Endothelial cell of hepatic sinusoid (primary cell): ENCODE data around the gene MECP2.

ENCODE experiments used
- in situ Hi-C: cut with HindIII; loops from 2 replicates; pipeline ENCODE4 v1.10.0; 2017; ENCODE audit warnings: low sequenced_read_pairs

Gene MECP2

DNA sequence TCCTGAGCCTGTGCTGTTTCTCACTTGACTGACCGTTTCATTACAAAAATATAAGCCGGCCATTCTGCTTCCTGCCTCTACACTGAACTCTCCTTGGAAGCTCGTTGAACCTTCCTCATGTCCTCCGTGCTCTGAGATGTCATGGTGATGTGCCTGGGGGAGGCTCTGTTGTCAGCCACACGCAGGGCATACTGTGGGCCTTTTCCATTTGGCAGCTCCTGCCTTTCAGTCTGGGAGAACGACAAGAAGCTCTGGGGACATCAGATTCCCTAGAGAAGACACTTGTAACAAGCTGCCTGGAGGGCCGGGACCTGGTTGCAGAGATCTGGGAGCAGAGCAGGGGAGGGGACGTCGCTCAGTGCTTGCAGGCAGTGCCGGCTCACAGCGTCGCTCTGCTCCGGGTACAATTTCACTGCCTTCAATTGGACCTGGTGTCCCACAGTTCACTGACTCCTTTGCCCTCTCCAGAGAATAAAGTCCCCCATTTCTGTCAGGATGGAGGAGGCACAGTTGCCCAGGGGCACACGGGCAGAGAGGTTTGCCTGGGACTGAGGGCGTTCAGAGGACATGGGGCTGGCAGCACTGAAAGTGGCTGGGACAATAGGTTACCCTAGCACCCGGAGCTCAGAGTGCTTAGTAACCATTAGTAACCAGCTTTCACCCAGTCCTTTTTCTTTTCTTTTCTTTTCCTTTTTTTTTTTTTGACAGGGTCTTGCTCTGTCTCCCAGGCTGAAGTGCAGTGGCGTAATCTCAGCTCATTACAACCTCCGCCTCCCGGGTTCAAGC is 19.1 kb upstream of the MECP2 start:
- in situ Hi-C loops: no loop called here

DNA sequence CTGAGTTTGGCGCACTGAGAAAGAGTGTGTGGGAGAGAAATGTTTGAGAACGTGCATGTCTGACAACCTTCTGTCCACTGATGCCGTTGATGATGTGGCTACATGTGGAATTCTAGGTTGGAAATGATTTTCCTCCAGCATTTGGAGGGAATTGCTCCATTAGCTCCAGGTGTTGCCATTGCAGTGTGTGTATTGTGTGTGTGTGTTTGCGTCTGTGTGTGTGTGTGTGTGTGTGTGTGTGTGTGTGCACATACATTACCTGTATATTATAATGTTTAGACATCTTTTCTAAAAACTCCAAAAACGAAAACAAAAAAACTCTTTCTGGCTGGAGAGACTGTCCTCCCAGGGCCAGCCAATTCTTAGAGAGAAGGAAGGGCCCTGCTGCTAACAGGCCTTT is 18.2 kb upstream of the MECP2 start:
- in situ Hi-C loops: no loop called here

- in situ Hi-C loops: no loop called here
Measured at GRCh38 chrX:154115071-154115470, 17.6 kb upstream of the MECP2 start.

DNA sequence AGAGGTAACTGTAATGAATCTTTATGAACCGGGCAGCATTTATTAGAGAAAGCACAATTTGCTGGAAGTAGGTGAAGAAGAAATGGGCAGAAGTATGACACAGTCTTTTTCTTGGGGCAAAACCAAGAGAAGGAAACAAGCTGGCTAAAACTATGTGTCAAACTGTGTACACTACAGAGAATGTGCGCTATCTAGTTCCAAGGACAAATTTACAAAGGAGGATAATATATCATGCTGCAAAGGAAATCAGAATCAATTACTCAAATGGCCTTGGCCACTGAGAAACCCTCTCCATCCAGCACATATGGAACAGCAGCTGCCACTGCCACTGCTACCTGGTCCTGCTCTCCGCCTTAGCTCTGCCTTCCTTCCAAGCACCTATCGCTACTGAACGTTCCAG is 17.1 kb upstream of the MECP2 start:
- in situ Hi-C loops: no loop called here

DNA sequence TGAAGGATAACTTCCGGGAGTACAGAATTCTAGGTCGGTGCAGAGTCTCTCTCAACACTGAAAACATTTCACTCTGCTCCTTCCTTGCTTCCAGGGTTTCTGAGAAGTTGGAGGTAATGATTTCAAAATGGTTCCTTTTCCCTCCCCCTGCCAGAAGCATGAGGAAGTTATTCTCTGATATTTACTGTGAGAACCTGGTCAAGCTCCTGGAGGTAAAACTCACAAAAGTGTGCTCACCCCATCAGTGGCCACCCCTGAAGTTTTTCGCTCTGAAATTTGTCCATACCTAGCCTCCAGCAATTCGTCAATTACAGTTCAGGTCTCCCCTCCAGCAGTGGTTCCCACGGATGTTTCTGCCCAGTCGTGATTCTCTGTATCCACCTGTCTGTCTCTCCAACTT is 16.2 kb upstream of the MECP2 start:
- in situ Hi-C loops: no loop called here

DNA sequence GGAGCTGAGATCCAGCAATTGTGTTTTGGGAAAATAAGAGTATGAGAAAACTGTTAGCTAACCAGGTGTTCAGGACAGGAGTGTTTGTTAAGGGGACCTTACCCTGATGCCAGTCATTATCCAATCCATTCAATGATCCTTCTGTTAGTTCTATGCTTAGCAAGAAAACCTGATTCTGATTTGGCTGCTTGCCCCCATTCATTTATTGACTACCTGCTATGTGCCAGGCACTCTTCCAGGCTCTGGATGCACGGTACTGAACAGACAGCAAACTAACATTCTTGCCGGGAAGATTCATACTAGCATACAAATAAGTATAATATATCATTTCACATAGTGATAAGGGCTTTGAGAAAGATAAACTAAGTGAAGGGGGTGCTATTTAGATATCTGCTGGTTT is 1.0 kb upstream of the MECP2 start:
- in situ Hi-C loops: loop anchor here (10.0 kb wide), 1 partner anchor 326 kb away; the partner anchor contains the start of gene ATP6AP1

- in situ Hi-C loops: loop anchor here (10.0 kb wide), 1 partner anchor 328 kb away; the partner anchor contains the start of gene ATP6AP1
Measured at GRCh38 chrX:154097003-154097588, 421 bp downstream of the MECP2 start.

GRCh38 chrX:154096140-154097002 is 1.1 kb downstream of the MECP2 start:
- in situ Hi-C loops: loop anchor here (10.0 kb wide), 1 partner anchor 328 kb away; the partner anchor contains the start of gene ATP6AP1

- in situ Hi-C loops: loop anchor here (10.0 kb wide), 1 partner anchor 330 kb away; the partner anchor contains the start of gene ATP6AP1
Measured at GRCh38 chrX:154094833-154095232, 2.7 kb downstream of the MECP2 start.

DNA sequence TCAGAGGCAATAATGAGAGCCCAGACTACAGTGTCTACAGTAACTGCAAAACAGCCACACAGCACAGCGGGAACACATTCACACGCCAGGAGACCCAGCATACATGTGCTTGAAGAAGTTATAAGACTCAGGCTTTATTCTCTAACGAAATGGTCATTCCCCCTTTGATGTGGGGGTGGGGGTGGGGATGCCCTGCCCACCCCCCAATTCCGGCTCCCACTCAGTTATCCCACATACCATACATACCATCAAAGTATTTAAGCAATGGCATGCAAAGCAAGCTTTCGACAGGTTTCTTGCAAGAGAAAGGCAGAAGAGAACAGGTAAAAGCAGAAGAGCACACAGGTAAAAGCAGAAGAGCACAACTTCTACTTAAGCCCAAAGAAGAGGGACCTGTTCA is 3.6 kb downstream of the MECP2 start:
- in situ Hi-C loops: loop anchor here (10.0 kb wide), 1 partner anchor 331 kb away; the partner anchor contains the start of gene ATP6AP1

GRCh38 chrX:154092371-154092770 is 5.1 kb downstream of the MECP2 start:
- in situ Hi-C loops: loop anchor here (10.0 kb wide), 1 partner anchor 332 kb away; the partner anchor contains the start of gene ATP6AP1

- in situ Hi-C loops: loop anchor here (10.0 kb wide), 1 partner anchor 333 kb away; the partner anchor contains the start of gene ATP6AP1
Measured at GRCh38 chrX:154091678-154092077, 5.8 kb downstream of the MECP2 start.

GRCh38 chrX:154090731-154091130 is 6.8 kb downstream of the MECP2 start:
- in situ Hi-C loops: loop anchor here (10.0 kb wide), 1 partner anchor 334 kb away; the partner anchor contains the start of gene ATP6AP1

- in situ Hi-C loops: no loop called here
Measured at GRCh38 chrX:154084449-154085300, 12.8 kb downstream of the MECP2 start.

- in situ Hi-C loops: no loop called here
Measured at GRCh38 chrX:154083126-154083517, 14.4 kb downstream of the MECP2 start.

DNA sequence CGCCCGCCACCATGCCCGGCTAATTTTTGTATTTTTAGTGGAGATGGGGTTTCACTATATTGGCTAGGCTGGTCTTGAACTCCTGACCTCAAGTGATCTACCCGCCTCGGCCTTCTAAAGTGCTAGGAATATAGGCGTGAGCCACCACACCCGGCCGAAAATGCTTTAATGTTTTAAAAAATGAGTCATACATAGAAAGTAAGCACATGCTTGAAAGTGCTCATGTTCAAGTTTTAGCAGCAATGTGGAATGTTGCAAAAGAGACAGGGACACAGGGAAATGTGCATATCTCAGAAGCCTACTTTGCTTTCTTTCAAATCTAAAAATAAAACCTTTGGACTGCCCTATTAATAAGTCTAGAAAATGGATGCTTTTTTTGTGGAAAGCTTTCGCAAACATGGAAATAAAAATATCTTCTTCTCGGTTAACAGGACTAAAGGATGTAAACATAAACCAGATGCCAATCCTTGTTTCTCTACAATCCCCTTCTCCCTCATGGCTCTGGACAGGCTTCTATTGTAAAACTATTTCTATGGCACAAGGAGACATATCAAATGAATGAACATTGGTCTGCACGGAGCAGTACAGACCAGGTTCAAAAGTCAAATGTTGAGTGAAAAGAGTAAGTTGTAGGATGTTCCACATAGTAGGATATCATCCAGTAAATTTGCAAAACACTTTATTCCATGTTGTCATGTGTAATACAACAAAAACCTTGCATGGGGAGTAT is 15.0 kb downstream of the MECP2 start:
- in situ Hi-C loops: no loop called here

DNA sequence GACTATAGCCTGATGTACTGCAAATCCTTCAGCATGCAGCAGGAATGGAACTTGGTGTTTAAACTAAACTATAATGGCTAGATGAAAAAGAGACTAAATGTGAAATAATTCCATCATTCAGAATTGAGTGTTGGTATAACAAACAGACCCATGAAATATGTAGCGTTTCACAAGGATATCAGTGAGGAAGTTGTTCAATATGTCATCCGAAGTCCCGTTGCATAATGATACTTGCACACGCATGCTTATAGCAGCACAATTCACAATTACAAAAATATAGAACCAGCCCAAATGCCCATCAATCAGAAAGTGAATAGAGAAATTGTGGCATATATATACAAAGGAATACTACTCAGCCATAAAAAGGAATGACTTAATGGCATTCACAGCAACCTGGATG is 20.4 kb downstream of the MECP2 start:
- in situ Hi-C loops: no loop called here

- in situ Hi-C loops: no loop called here
Measured at GRCh38 chrX:154074199-154074598, 23.3 kb downstream of the MECP2 start.

DNA sequence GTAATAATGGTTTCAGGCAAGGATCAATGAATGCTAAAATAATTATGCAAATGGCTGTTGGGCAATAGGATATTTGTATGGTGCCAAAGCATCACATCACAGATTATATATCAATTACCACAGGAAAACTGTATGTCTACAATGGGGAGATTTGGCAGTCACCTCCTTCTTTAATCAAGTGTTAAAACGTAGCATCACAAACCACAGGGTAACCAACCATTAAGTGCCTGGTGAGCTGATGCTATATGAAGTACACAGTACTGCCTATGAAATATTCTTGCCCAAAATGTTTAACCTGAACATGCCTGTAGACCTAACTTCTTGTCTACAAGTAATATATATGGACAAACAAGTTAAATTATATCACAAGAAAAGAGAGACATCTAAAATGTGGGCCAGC is 25.3 kb downstream of the MECP2 start:
- in situ Hi-C loops: no loop called here
